Stomach (tissue), 9 donors: Measurements from ENCODE around the gene NUP133. TPM values are rescaled to one million over a fixed set of nuclear protein-coding genes. Genes with fewer than 3 reads are reported as not detected.
"Not testable (repeated sequence)": the region's sequence is repeated elsewhere in the genome, so short reads cannot be mapped to it uniquely, and the experiment has no call there.

Experiments used
- DNase-seq, 2 donors: peaks; one replicate each; pipeline versions ENCODE4 v3.0.0 to v3.0.0-alpha.2; 2013 to 2019
- H3K27ac ChIP-seq, 5 donors: fragments of 200-600 bp in 4 of 5; sonication (generic) in 4 of 5; one replicate each; pipeline ENCODE4 v1.5.1; 2013 to 2019; ENCODE audit warnings: mild to moderate bottlenecking in 1 of 5, moderate library complexity in 1 of 5
- H3K27me3 ChIP-seq, 3 donors: fragments of 200-600 bp; sonication (generic); one replicate each; pipeline ENCODE4 v1.5.1; 2017 to 2019; ENCODE audit warnings: mixed run types in 1 of 3
- H3K36me3 ChIP-seq, 4 donors: fragments of 200-600 bp; sonication (generic); 1 replicate in 3 of 4; 2 replicates in 1 of 4; pipeline ENCODE4 v1.5.1; 2016 to 2019
- H3K4me1 ChIP-seq, 4 donors: fragments of 200-600 bp; sonication (generic); one replicate each; pipeline ENCODE4 v1.5.1; 2016 to 2019
- H3K4me3 ChIP-seq, 4 donors: fragments of 200-600 bp; sonication (generic) in 3 of 4; one replicate each; pipeline ENCODE4 v1.5.1; 2016 to 2019; ENCODE audit warnings: mild to moderate bottlenecking in 1 of 4
- H3K9me3 ChIP-seq, 4 donors: fragments of 200-600 bp; sonication (generic); one replicate each; pipeline ENCODE4 v1.5.1; 2016 to 2019
- EP300 ChIP-seq: sonication (generic); formaldehyde crosslinking; IDR thresholded peaks from one replicate; pipeline ENCODE4 v1.6.1; 2017; ENCODE audit warnings: antibody characterized with exemption
- POLR2A ChIP-seq, 4 donors: fragments of 450-650 bp; IDR thresholded peaks; one replicate each; pipeline ENCODE4 v1.6.1; 2016; ENCODE audit warnings: antibody characterized with exemption in 4 of 4, control low read depth in 2 of 4, mild to moderate bottlenecking in 1 of 4, moderate library complexity in 1 of 4
- POLR2AphosphoS5 ChIP-seq, 3 donors: sonication (generic); formaldehyde crosslinking; IDR thresholded peaks; one replicate each; pipeline ENCODE4 v1.6.1; 2016; ENCODE audit warnings: antibody characterized with exemption in 3 of 3
- WGBS, 5 donors: extraction: QIAGEN DNeasy Blood & Tissue Kit in 3 of 5; methylation state at CpG; one replicate each; pipeline versions ENCODE4 v1.1.5 to v1.1.7; 2013 to 2018; 5-methylcytosine and 5-hydroxymethylcytosine counted together
- intact Hi-C: fragments of 100-400 bp; cut with DNase I; formaldehyde crosslinking; loops from one replicate; pipeline ENCODE4 v1.15.1; 2023; ENCODE audit warnings: low total_unique reads
- polyA plus RNA-seq, 3 donors: library from polyadenylated mRNA; stranded (reverse); fragments of 200-250 nt; gene quantifications; one replicate each; pipeline ENCODE4 v1.2.3, GENCODE V29; 2013
- total RNA-seq, 5 donors: library from RNA; depleted of rRNA; stranded (reverse); fragments of >200 nt; gene quantifications; one replicate each; pipeline versions ENCODE4 v1.1.0 to v1.2.3, GENCODE V29; 2014 to 2016
- TF ChIP-seq, protein P1 (sequence below), 7 experiments: fragments of 450-650 bp in 4 of 7; fragments of 200-600 bp in 3 of 7; sonication (generic) in 3 of 7; IDR thresholded peaks; one replicate each; pipeline ENCODE4 v1.5.1; 2016 to 2019; ENCODE audit warnings: antibody characterized with exemption in 7 of 7, control low read depth in 2 of 7, mild to moderate bottlenecking in 1 of 7
- donor health status: healthy with polysubstance abuse.
- donor health status: Bipolar disorder and iron deficiency.
- donor health status: healthy.

NUP133 gene
- total and polyA plus RNA-seq, 8 donors, result 5.5 to 74.7 (median 17.0) TPM

DNA sequence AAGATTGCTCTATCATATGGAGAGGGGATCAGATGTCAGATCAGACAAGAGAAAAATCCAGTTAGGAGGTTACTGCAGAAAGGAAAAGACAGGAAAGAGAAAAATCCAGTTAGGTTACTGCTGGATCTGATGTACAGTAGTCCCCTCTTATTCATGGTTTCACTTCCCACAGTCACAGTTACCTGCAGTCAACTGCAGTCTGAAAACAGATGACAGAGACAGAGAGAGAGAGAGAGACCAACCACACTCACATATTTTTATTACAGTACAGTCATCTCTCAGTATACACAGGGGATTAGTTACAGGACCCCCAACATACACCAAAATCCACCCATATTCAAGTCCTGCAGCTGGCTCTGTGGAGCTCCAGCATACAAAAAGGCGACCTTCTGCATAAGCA is 29.3 kb downstream of the NUP133 start:
- DNase-seq, result no peak
- Histone ChIP-seq H3K36me3 (peaks cover 49 to 98% (median 97%) of the 10 kb centered on the region in 4 donors), H3K9me3 (no peaks in the 10 kb centered on the region), H3K27me3 (no peaks in the 10 kb centered on the region), H3K4me1 (peaks cover 0 to 6% (median 2%) of the 10 kb centered on the region in 4 donors), H3K4me3 (no peak overlapping the region), H3K27ac (no peak overlapping the region)
- TF ChIP-seq, protein P1, sequence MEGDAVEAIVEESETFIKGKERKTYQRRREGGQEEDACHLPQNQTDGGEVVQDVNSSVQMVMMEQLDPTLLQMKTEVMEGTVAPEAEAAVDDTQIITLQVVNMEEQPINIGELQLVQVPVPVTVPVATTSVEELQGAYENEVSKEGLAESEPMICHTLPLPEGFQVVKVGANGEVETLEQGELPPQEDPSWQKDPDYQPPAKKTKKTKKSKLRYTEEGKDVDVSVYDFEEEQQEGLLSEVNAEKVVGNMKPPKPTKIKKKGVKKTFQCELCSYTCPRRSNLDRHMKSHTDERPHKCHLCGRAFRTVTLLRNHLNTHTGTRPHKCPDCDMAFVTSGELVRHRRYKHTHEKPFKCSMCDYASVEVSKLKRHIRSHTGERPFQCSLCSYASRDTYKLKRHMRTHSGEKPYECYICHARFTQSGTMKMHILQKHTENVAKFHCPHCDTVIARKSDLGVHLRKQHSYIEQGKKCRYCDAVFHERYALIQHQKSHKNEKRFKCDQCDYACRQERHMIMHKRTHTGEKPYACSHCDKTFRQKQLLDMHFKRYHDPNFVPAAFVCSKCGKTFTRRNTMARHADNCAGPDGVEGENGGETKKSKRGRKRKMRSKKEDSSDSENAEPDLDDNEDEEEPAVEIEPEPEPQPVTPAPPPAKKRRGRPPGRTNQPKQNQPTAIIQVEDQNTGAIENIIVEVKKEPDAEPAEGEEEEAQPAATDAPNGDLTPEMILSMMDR (IDR thresholded peaks at IDR 0.05), result no peak
- TF ChIP-seq POLR2AphosphoS5 (IDR thresholded peaks at IDR 0.05), result no peak
- no peak for TF ChIP-seq POLR2A (IDR thresholded peaks at IDR 0.05)
- no peak for TF ChIP-seq EP300
- 86 to 100% (median 93%) methylated on average over 1 of the region's 1 CpG for WGBS, 5 donors
- intact Hi-C loops, result loop anchor here (10.0 kb wide), 1 partner anchor 224 kb away; no protein-coding TSS in a partner anchor

DNA sequence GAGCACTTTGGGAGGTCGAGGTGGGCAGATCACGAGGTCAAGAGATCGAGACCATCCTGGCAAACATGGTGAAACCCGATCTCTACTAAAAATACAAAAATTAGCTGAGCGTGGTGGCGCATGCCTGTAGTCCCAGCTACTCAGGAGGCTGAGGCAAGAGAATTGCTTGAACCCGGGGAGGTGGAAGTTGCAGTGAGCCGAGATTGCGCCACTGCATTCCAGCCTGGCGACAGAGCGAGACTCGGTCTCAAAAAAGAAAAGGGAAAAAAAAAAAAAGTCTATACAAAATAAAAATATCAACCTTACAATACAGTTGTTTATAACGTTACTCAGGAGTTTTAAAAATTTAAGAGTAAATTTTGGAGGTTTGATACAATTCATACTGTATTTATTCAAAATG is 32.3 kb downstream of the NUP133 start:
- not testable (repeated sequence) for DNase-seq, H3K4me3 ChIP-seq, H3K27me3 ChIP-seq, H3K4me1 ChIP-seq, H3K27ac ChIP-seq, H3K9me3 ChIP-seq
- intact Hi-C loops, result loop anchor here (10.0 kb wide), 1 partner anchor 221 kb away; no protein-coding TSS in a partner anchor
- WGBS, 5 donors, result 89 to 98% (median 95%) methylated on average over 13 of the region's 13 CpGs
- peaks cover 49 to 98% (median 93%) of the 10 kb centered on the region in 4 donors for H3K36me3 ChIP-seq

DNA sequence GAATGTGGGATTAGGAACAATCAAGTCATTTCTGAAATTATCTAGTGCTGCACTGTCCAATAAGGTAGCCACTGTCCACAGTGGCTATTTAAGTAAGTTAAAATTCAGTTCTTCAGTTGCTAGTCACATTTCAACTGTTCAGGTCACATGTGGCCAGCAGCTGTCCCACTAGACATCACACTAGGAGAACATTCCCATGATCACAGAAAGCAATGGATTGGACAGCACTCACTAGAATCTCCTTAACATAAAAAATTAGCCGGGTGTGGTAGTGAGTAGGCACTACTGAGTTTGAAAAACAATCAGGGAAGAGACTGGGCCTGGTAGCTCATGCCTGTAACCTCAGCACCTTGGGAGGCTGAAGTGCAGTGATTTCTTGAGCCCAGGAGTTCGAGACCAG is 33.6 kb downstream of the NUP133 start:
- no peak overlapping the region for H3K27ac ChIP-seq
- intact Hi-C loops, result loop anchor here (10.0 kb wide), 1 partner anchor 220 kb away; no protein-coding TSS in a partner anchor
- 86 to 95% (median 93%) methylated on average over 2 of the region's 2 CpGs for WGBS, 5 donors
- H3K27me3 ChIP-seq, result no peaks in the 10 kb centered on the region
- H3K4me3 ChIP-seq, result no peak overlapping the region
- no peak for DNase-seq
- no peaks in the 10 kb centered on the region for H3K4me1 ChIP-seq
- no peaks in the 10 kb centered on the region for H3K9me3 ChIP-seq
- TF ChIP-seq, protein P1 (IDR thresholded peaks at IDR 0.05), result no peak
- TF ChIP-seq EP300 (no peak), POLR2A (IDR thresholded peaks at IDR 0.05) (no peak), POLR2AphosphoS5 (IDR thresholded peaks at IDR 0.05) (no peak)
- peaks cover 60 to 98% (median 94%) of the 10 kb centered on the region in 4 donors for H3K36me3 ChIP-seq

DNA sequence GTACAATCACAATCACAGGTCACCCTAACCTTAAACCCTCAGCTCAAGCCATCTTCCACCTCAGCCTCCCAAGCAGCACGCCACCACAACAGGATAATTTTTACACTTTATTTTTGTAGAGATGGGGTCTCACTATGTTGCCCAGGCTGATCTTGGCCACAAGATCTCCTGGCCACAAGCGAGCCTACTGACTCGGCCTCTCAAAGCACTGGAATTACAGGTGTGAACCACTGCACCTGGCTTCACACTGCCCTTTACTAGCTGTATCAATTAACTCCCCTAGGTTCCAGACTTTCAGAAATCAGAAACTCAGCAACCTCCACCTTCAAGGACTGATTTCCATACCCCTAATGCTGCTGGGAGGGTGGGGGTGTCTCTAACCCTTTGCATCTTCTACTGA is 37.0 kb downstream of the NUP133 start:
- Histone ChIP-seq H3K27ac (no peak overlapping the region), H3K4me3 (no peak overlapping the region), H3K9me3 (no peaks in the 10 kb centered on the region), H3K27me3 (no peaks in the 10 kb centered on the region), H3K4me1 (no peaks in the 10 kb centered on the region), H3K36me3 (peaks cover 59 to 94% (median 93%) of the 10 kb centered on the region in 4 donors)
- intact Hi-C loops, result loop anchor here (10.0 kb wide), 1 partner anchor 216 kb away; no protein-coding TSS in a partner anchor
- TF ChIP-seq, protein P1 (IDR thresholded peaks at IDR 0.05), result no peak
- TF ChIP-seq POLR2A (IDR thresholded peaks at IDR 0.05) (no peak), EP300 (no peak), POLR2AphosphoS5 (IDR thresholded peaks at IDR 0.05) (no peak)
- 77 to 100% (median 97%) methylated on average over 3 of the region's 3 CpGs for WGBS, 5 donors
- DNase-seq, result no peak

DNA sequence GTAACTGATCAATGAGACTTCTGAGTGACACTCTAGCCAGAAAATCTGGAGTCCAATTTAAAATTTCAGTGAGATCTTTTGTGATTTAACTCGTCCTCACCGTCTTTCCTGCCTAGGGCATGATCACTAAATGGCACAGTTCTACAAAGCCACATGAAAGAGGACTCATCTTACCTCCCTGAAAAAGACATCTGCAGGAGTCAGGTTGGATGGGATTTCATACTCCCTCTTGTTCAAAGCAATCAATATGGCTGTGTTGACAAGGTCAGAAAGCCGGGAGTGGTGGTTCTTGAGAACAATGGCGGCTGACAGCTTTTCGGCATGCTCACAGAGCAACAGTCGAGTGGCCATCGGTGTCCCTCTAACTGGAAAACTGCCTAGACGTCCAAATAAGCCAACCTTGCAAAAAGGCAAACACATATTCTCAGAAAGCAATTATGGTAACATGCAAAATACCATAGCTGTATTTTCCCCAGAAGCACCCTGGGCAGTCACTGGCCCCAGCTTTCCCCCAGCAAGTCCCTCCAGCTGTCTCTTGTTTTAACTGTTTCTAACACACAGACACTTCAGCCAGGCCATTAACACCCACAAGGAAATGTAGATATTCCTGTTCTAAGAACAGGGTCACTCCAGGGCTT is 37.6 kb downstream of the NUP133 start:
- Histone ChIP-seq H3K27ac (no peak overlapping the region), H3K36me3 (peaks cover 54 to 94% (median 93%) of the 10 kb centered on the region in 4 donors), H3K4me1 (no peaks in the 10 kb centered on the region), H3K27me3 (no peaks in the 10 kb centered on the region), H3K4me3 (no peak overlapping the region), H3K9me3 (no peaks in the 10 kb centered on the region)
- intact Hi-C loops, result loop anchor here (10.0 kb wide), 1 partner anchor 216 kb away; no protein-coding TSS in a partner anchor
- DNase-seq, result no peak
- WGBS, 5 donors, result 84 to 93% (median 85%) methylated on average over 8 of the region's 8 CpGs
- TF ChIP-seq POLR2AphosphoS5 (IDR thresholded peaks at IDR 0.05) (no peak), POLR2A (IDR thresholded peaks at IDR 0.05) (no peak), EP300 (no peak)
- TF ChIP-seq, protein P1 (IDR thresholded peaks at IDR 0.05), result no peak
